A549 (cell line): ENCODE data around the gene OGDH. TPM values are rescaled to one million over a fixed set of nuclear protein-coding genes. Genes with fewer than 3 reads are reported as not detected.

Experiments
- ATAC-seq, 2 experiments: fragments of 200-7000 bp in 1 of 2; fragments of >200 bp in 1 of 2; cut with Nextera tagmentation in 1 of 2; cut with Tn5 transposase in 1 of 2; 3 replicates each; pipeline versions ENCODE4 v1.8.0 to v1.9.1; 2018 to 2020; ENCODE audit warnings: mild to moderate bottlenecking in 1 of 2, moderate library complexity in 1 of 2
- CTCF ChIA-PET: fragments of 300-600 bp; sonication (Branson Sonifier 250); formaldehyde crosslinking; extraction: SDS; loops from one replicate; lab custom pipeline; 2021; ENCODE audit warnings: antibody characterized with exemption, inconsistent platforms; lab: Yijun Ruan, JAX
- POLR2A ChIA-PET: fragments of 350-600 bp; formaldehyde crosslinking; extraction: SDS; loops from one replicate; lab custom pipeline; 2021; ENCODE audit warnings: antibody characterized with exemption, inconsistent platforms; lab: Yijun Ruan, JAX
- DNase-seq, 2 experiments: peaks; one replicate each; pipeline versions ENCODE4 v3.0.0 to v3.0.0-alpha.2; 2011 to 2016; ENCODE audit warnings: low read depth in 1 of 2, low spot score in 1 of 2
- FAIRE-seq: peaks from 2 replicates; lab custom pipeline; 2011; peaks lifted over from hg19 to GRCh38; lab: Jason Lieb, UNC
- H3K27ac ChIP-seq, 2 experiments: fragments of >200 bp; sonication (Bioruptor Twin); formaldehyde crosslinking; 3 replicates each; pipeline ENCODE4 v1.5.1; 2016 to 2017
- H3K4me1 ChIP-seq: fragments of >200 bp; sonication (Bioruptor Twin); formaldehyde crosslinking; 3 replicates; pipeline ENCODE4 v1.6.1; 2016
- H3K4me2 ChIP-seq: fragments of >200 bp; sonication (Bioruptor Twin); formaldehyde crosslinking; 3 replicates; pipeline ENCODE4 v1.6.1; 2016
- H3K4me3 ChIP-seq: fragments of >200 bp; sonication (Bioruptor Twin); formaldehyde crosslinking; 3 replicates; pipeline ENCODE4 v1.5.1; 2016
- H3K9me3 ChIP-seq: fragments of >200 bp; sonication (Bioruptor Twin); formaldehyde crosslinking; 3 replicates; pipeline ENCODE4 v1.6.1; 2016
- ATOH8 ChIP-seq: fragments of 250-450 bp; sonication (Bioruptor Pico); IDR thresholded peaks from 2 replicates; pipeline ENCODE4 v1.5.0; 2020; ENCODE audit warnings: low read depth, mild to moderate bottlenecking, moderate library complexity
- BCL3 ChIP-seq: fragments of >200 bp; sonication (Bioruptor Twin); formaldehyde crosslinking; IDR thresholded peaks from 3 replicates; pipeline ENCODE4 v1.6.1; 2016
- EHF ChIP-seq: fragments of 250-450 bp; sonication (Bioruptor Pico); IDR thresholded peaks from 2 replicates; pipeline ENCODE4 v1.5.0; 2020; ENCODE audit warnings: mild to moderate bottlenecking
- EHMT2 ChIP-seq: fragments of 200-600 bp; sonication (generic); IDR thresholded peaks from 2 replicates; pipeline ENCODE4 v1.6.1; 2016; ENCODE audit warnings: antibody characterized with exemption, low read depth, mild to moderate bottlenecking, moderate library complexity
- EP300 ChIP-seq, 2 experiments: fragments of >200 bp; sonication (Bioruptor Twin); formaldehyde crosslinking; IDR thresholded peaks; 2 replicates in 1 of 2; 3 replicates in 1 of 2; pipeline ENCODE4 v1.6.1; 2016 to 2017
- ESRRA ChIP-seq: fragments of 150-350 bp; IDR thresholded peaks from 2 replicates; pipeline ENCODE4 v1.6.1; 2014; ENCODE audit warnings: mild to moderate bottlenecking, low read length, borderline replicate concordance
- FOSL2 ChIP-seq, 2 experiments: fragments of 450-650 bp in 1 of 2; fragments of >200 bp in 1 of 2; sonication (Bioruptor Twin) in 1 of 2; formaldehyde crosslinking; IDR thresholded peaks; 2 replicates each; pipeline versions ENCODE4 v1.5.0 to v1.6.1; 2016 to 2020; ENCODE audit warnings: mild to moderate bottlenecking in 1 of 2, moderate library complexity in 1 of 2
- FOXS1 ChIP-seq: fragments of 250-450 bp; sonication (Bioruptor Pico); IDR thresholded peaks from 2 replicates; pipeline ENCODE4 v1.5.0; 2020; ENCODE audit warnings: mild to moderate bottlenecking, moderate library complexity
- HMGXB4 ChIP-seq: fragments of 250-450 bp; sonication (Bioruptor Pico); IDR thresholded peaks from 2 replicates; pipeline ENCODE4 v1.5.0; 2021; ENCODE audit warnings: mild to moderate bottlenecking, moderate library complexity, borderline replicate concordance
- HOXB5 ChIP-seq: fragments of 250-450 bp; sonication (Bioruptor Pico); IDR thresholded peaks from 2 replicates; pipeline ENCODE4 v1.5.0; 2020; ENCODE audit warnings: mild to moderate bottlenecking, moderate library complexity
- KDM1A ChIP-seq: fragments of 200-600 bp; sonication (generic); IDR thresholded peaks from 2 replicates; pipeline ENCODE4 v1.6.1; 2016; ENCODE audit warnings: low read depth, mild to moderate bottlenecking
- MYC ChIP-seq: IDR thresholded peaks from 2 replicates; pipeline ENCODE4 v1.6.1; 2012; ENCODE audit warnings: mild to moderate bottlenecking, inconsistent platforms, low read length, improper control_type of control experiment, borderline replicate concordance
- NFE2L2 ChIP-seq: fragments of 150-350 bp; conservative IDR thresholded peaks from 2 replicates; pipeline ENCODE4 v1.6.1; 2014; ENCODE audit warnings: low read length
- NPAS2 ChIP-seq: fragments of 250-450 bp; sonication (Bioruptor Pico); IDR thresholded peaks from 2 replicates; pipeline ENCODE4 v1.8.0; 2022; ENCODE audit warnings: mild to moderate bottlenecking, moderate library complexity, borderline replicate concordance
- NR3C1 ChIP-seq: fragments of >200 bp; sonication (Bioruptor Twin); formaldehyde crosslinking; IDR thresholded peaks from 3 replicates; pipeline ENCODE4 v1.6.1; 2017
- USF2 ChIP-seq: fragments of 450-650 bp; IDR thresholded peaks from 2 replicates; pipeline ENCODE4 v1.6.1; 2014; ENCODE audit warnings: antibody characterized with exemption
- ZC3H11A ChIP-seq: fragments of 450-650 bp; IDR thresholded peaks from 2 replicates; pipeline ENCODE4 v1.6.1; 2014; ENCODE audit warnings: antibody characterized with exemption, mild to moderate bottlenecking
- ZFP36 ChIP-seq: fragments of 450-650 bp; IDR thresholded peaks from 2 replicates; pipeline ENCODE4 v1.6.1; 2014; ENCODE audit warnings: borderline replicate concordance; ENCODE audit not compliant: partially characterized antibody
- ZNF302 ChIP-seq: fragments of 250-450 bp; sonication (Bioruptor Pico); IDR thresholded peaks from 2 replicates; pipeline ENCODE4 v1.9.0; 2021; ENCODE audit warnings: inconsistent platforms, mild to moderate bottlenecking, moderate library complexity
- ZSCAN20 ChIP-seq: fragments of 250-450 bp; sonication (Bioruptor Pico); IDR thresholded peaks from 2 replicates; pipeline ENCODE4 v1.8.0; 2022; ENCODE audit warnings: mild to moderate bottlenecking, moderate library complexity
- WGBS: methylation state at CpG from one replicate; pipeline ENCODE4 v1.1.6; 2017; ENCODE audit errors: missing lambda C conversion rate; 5-methylcytosine and 5-hydroxymethylcytosine counted together
- polyA plus RNA-seq, 4 experiments: library from polyadenylated mRNA; depleted of rRNA in 3 of 4; stranded (reverse); fragments of >200 nt; fragmentation: RNase III in 1 of 4; extraction: RNeasy Plus Mini Kit Qiagen cat#74134 plus additional on column Dnase treatment in 1 of 4; gene quantifications; 2 replicates in 3 of 4; 3 replicates in 1 of 4; pipeline ENCODE4 v1.2.3, GENCODE V29; 2011 to 2017
- TF ChIP-seq, protein P1 (sequence below): fragments of 200-600 bp; sonication (generic); IDR thresholded peaks from 2 replicates; pipeline ENCODE4 v1.6.1; 2016; ENCODE audit warnings: antibody characterized with exemption, mild to moderate bottlenecking, moderate library complexity
- TF ChIP-seq, protein P2 (sequence below): IDR thresholded peaks from 2 replicates; pipeline ENCODE4 v1.6.1; 2012; ENCODE audit warnings: low read depth, borderline replicate concordance
- TF ChIP-seq, protein P3 (sequence below): fragments of >200 bp; sonication (Bioruptor Twin); formaldehyde crosslinking; IDR thresholded peaks from 3 replicates; pipeline ENCODE4 v1.5.1; 2016

OGDH gene
- polyA plus RNA-seq, 2 of the 4 experiments (the other 2 are of a cell fraction) = 32.5 to 38.8 TPM

GRCh38 chr7:44617225-44617890, 10.9 kb downstream of the OGDH start:
- ATAC-seq (no peak), DNase-seq (no peak), FAIRE-seq (no peak)
- Histone ChIP-seq H3K27ac (no peak overlapping the region), H3K9me3 (no peaks in the 10 kb centered on the region), H3K4me3 (no peak overlapping the region), H3K4me1 (peaks cover 14% of the 10 kb centered on the region; the same call in 2 of the 3 replicates), H3K4me2 (no peak overlapping the region)
- TF ChIP-seq FOXS1 (CRISPR knock-in tag) = no peak
- no peak for TF ChIP-seq NR3C1
- TF ChIP-seq, protein P1, sequence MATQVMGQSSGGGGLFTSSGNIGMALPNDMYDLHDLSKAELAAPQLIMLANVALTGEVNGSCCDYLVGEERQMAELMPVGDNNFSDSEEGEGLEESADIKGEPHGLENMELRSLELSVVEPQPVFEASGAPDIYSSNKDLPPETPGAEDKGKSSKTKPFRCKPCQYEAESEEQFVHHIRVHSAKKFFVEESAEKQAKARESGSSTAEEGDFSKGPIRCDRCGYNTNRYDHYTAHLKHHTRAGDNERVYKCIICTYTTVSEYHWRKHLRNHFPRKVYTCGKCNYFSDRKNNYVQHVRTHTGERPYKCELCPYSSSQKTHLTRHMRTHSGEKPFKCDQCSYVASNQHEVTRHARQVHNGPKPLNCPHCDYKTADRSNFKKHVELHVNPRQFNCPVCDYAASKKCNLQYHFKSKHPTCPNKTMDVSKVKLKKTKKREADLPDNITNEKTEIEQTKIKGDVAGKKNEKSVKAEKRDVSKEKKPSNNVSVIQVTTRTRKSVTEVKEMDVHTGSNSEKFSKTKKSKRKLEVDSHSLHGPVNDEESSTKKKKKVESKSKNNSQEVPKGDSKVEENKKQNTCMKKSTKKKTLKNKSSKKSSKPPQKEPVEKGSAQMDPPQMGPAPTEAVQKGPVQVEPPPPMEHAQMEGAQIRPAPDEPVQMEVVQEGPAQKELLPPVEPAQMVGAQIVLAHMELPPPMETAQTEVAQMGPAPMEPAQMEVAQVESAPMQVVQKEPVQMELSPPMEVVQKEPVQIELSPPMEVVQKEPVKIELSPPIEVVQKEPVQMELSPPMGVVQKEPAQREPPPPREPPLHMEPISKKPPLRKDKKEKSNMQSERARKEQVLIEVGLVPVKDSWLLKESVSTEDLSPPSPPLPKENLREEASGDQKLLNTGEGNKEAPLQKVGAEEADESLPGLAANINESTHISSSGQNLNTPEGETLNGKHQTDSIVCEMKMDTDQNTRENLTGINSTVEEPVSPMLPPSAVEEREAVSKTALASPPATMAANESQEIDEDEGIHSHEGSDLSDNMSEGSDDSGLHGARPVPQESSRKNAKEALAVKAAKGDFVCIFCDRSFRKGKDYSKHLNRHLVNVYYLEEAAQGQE = no peak
- TF ChIP-seq EP300 (IDR thresholded peaks at IDR 0.05) = no peak
- TF ChIP-seq USF2 = no peak
- TF ChIP-seq, protein P2, sequence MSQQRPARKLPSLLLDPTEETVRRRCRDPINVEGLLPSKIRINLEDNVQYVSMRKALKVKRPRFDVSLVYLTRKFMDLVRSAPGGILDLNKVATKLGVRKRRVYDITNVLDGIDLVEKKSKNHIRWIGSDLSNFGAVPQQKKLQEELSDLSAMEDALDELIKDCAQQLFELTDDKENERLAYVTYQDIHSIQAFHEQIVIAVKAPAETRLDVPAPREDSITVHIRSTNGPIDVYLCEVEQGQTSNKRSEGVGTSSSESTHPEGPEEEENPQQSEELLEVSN = no peak
- no peak for TF ChIP-seq HOXB5 (CRISPR knock-in tag)
- no peak for TF ChIP-seq FOSL2 (IDR thresholded peaks at IDR 0.05)
- no peak for TF ChIP-seq FOSL2 (CRISPR knock-in tag; IDR thresholded peaks at IDR 0.05)
- TF ChIP-seq NPAS2 (CRISPR knock-in tag) = no peak
- TF ChIP-seq, protein P3, sequence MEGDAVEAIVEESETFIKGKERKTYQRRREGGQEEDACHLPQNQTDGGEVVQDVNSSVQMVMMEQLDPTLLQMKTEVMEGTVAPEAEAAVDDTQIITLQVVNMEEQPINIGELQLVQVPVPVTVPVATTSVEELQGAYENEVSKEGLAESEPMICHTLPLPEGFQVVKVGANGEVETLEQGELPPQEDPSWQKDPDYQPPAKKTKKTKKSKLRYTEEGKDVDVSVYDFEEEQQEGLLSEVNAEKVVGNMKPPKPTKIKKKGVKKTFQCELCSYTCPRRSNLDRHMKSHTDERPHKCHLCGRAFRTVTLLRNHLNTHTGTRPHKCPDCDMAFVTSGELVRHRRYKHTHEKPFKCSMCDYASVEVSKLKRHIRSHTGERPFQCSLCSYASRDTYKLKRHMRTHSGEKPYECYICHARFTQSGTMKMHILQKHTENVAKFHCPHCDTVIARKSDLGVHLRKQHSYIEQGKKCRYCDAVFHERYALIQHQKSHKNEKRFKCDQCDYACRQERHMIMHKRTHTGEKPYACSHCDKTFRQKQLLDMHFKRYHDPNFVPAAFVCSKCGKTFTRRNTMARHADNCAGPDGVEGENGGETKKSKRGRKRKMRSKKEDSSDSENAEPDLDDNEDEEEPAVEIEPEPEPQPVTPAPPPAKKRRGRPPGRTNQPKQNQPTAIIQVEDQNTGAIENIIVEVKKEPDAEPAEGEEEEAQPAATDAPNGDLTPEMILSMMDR = no peak
- no peak for TF ChIP-seq NFE2L2
- TF ChIP-seq ESRRA = no peak
- TF ChIP-seq MYC = no peak
- no peak for TF ChIP-seq ATOH8
- no peak for TF ChIP-seq ZSCAN20 (CRISPR knock-in tag)
- TF ChIP-seq ZC3H11A = no peak
- 90% methylated on average over 2 of the region's 2 CpGs for WGBS
- ChIA-PET CTCF (interaction anchor here (1.2 to 1.7 kb wide), 2 partner anchors 22 to 55 kb away, joined by 3 to 4 read pairs; no protein-coding TSS in a partner anchor), POLR2A (no interaction called here)

DNA sequence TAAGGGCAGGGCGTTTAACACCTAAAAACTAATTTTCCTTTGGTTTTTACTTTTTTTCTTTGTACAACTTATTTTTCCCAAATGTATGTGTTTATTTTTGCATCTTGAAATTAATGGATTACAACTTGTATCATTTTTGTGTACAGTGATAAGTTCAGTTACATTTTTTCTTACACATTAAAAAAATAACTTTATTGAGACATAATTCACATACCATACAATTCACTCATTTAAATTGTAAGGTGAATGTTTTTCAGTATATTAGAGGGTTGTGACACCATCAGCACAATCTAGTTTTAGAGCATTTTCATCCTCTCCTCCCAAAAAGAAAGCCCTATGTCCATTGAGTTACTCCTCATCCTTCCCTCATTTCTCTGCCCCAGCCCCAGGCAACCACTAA, 11.6 kb downstream of the OGDH start:
- CTCF ChIA-PET = interaction anchor here (1.7 kb wide), 1 partner anchor 22 kb away, joined by 4 read pairs; no protein-coding TSS in a partner anchor
- FAIRE-seq = no peak
- no peaks in the 10 kb centered on the region for H3K9me3 ChIP-seq
- H3K4me2 ChIP-seq = no peak overlapping the region
- H3K4me1 ChIP-seq = peaks cover 19% of the 10 kb centered on the region; the same call in 2 of the 3 replicates
- DNase-seq = no peak
- ATAC-seq = no peak
- H3K4me3 ChIP-seq = no peak overlapping the region
- no peak overlapping the region for H3K27ac ChIP-seq
- POLR2A ChIA-PET = no interaction called here
- 78% methylated on average over 1 of the region's 1 CpG for WGBS
- TF ChIP-seq HMGXB4 (CRISPR knock-in tag) = no peak
- no peak for TF ChIP-seq KDM1A
- no peak for TF ChIP-seq ZC3H11A
- no peak for TF ChIP-seq EP300 (IDR thresholded peaks at IDR 0.05)
- no peak for TF ChIP-seq EHF (CRISPR knock-in tag)
- TF ChIP-seq, protein P2 = no peak
- TF ChIP-seq ESRRA = no peak
- TF ChIP-seq EHMT2 = no peak
- no peak for TF ChIP-seq ZFP36
- TF ChIP-seq BCL3 = no peak
- TF ChIP-seq ZNF302 (CRISPR knock-in tag) = no peak
